HG02938 (cell line): ENCODE measurements around the gene ADAMTS16.

Source experiments
- ATAC-seq: cut with Tn5 transposase; IDR thresholded peaks from one replicate; pipeline ENCODE4 v1.9.1; 2021; ENCODE audit warnings: mild to moderate bottlenecking, moderate library complexity; ENCODE audit not compliant: unreplicated experiment

The ADAMTS16 gene

DNA sequence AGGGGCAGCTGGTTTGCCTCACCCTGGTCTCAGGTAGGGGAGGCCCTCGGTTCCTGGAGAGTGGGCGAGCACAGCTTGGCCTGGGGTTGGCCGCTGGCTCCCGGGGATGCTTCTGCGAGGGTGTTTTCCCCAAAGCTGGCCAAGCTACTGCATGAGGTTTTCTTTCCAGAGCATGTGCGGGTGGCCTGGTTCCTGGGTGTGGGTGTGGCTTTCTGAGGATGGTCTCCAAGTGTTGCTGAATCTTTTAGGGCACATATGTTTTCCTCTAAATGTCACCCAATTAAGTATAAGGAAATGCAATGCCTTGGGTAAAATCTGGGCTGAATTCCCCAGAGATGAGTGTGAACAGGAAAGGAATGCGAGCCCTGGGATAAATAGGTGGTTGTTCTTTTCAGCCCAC, 166.6 kb downstream of the ADAMTS16 start:
- no peak for ATAC-seq

DNA sequence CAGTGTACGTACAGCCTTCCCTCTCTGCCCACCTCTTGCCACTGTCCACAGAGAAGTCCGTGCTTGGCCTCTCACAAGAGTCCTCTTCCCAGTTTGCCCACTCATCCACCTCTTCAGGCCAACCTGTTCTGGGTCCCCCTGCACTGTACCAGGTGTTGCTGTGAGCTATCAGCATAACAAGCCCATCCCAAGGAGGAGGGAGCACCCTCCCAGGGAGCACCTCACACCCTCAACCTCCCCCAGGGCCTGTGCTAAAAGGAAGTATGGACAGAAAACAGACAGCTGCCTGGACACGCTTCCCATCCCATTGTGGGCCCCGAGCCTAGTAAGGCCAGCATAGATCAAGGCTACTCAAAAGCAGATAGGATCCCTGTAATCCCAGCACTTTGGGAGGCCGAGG, 168.2 kb downstream of the ADAMTS16 start:
- ATAC-seq, result no peak

DNA sequence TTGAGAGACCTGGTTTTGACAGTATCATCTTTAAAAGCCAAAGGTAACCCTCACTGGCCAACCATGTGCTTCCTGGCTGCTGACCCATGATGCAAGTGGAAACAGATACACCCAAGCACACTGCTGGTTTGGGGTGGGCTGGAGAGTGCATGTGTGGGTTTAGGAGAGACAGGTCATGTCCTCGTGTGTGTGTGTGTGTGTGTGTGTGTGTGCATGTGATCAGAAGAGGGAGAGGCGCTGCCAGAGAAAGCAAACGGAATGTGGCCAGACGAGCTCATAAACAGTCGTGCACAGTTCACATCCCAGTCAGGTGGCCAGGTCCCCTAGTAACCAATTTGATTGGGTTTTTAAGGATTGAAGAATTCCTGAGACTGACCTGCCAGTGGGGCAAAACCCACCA, 169.5 kb downstream of the ADAMTS16 start:
- no peak for ATAC-seq

DNA sequence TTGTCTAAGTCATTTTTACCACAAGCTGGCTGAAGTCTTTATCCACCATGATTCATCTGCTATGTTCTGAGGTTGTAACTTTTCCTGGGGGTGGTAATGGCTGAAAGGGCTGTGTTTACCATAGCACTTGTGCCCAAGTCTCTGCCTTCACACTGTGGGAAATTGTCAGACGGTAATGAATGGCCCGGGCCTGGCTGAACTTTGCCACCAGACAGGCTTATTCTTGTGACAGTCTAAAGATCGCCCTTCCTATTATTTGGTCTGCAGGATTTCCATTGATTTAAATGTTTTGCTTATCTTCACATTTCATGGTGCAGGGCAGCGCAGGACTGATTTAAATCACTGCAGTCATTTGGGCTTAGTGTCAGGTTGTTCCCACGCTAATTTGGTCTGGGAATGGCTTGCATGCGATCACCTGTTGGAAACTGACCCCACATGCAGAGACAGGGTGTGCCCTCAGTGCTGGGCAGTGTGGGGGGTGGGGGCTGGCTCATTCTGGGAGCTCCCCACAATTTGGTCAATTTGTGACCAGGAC, 173.0 kb downstream of the ADAMTS16 start:
- ATAC-seq, result no peak

DNA sequence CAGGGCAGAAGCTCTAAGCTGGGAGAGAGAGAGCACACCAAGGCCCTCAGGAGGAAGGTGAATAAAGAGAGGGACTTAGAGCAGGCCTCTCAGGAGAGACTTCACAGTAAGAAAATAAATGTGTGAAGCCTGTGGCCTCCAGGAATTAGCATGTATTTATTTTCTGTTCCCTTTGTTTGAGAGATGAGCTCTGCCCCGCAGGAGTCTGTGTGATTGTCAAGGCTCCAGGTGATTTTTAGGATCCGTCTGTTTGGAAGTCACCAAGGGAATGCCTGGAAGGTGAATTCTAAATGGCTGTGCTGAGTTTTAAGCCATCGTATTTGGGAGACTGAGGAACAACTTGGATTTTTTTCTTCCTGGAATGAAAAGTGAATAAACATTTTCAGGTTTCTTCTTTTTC, 174.0 kb downstream of the ADAMTS16 start:
- no peak for ATAC-seq

DNA sequence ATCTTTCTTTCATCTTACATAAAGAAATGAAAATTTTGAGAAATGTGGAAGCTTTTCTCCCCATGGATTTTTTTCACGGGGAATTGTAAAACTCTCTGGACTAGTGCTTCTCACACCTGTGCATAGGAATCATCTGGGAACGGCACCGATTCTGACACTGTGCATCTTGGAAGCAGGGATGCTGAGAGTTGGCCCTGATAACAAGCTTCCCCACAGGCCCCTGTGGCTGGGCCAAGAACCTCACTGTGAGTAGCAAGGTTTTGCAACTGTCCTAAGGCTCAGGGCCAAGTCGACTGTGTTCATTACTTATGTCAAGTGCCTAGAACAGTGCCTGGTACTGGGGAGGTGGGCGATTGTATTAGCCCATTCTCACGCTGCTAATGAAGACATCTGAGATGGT, 174.5 kb downstream of the ADAMTS16 start:
- ATAC-seq, result no peak

DNA sequence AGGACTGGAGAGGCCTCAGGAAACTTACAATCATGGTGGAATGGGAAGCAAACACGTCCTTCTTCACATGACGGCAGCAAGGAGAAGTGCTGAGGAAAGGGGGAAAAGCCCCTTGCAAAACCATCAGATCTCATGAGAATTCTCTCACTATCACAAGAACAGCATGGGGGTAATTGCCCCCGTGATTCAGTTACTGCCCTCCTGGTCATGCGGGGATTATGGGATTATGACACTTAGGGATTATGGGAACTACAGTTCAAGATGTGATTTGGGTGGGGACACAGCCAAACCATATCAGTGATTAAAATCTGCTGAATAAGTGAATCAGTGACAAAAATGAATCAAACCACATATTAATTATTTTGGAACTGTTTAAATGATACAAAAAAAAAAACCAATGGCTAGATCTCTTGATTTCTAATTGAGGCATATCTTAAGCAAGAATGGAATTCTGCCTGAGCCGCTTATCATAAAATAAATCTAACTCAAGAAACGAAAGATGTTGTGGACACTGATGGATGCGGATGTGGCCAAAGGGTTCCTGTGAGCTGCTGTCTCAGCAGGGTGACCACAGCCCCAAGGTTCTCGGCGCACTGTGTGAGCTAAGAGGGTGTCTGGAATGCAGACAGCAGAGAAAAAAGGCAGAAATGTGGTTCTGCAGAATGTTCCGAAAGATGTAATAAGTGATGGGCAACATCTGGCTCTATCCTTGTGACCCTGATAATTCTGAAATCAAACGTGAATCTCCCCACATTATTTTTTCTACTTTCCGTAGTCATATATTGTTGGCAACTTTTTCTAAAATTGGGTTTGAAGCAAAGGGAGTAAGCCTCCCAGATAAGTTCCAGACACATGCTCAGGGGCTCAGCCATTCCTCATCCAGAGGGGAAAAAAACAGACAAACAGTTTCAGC, 175.2 kb downstream of the ADAMTS16 start:
- ATAC-seq, result no peak

DNA sequence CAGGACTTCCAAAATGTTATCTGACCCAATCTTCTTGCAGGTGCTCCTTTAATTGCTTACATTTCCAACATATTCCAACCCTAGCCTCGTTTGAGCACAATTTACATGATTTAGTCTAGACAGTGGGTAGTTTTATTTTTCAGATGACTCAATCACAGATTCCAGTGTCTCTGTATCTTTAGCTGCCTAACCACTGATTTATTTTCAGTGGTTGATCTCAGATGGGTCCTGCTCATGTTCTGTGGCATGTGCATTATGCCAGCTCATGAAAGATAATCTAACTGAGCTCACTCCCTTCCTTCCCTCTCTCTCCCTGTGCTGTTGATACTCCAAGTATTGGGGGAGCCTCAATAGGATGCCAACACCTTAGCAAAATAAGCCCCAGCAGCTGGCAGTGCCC, 176.2 kb downstream of the ADAMTS16 start:
- no peak for ATAC-seq

DNA sequence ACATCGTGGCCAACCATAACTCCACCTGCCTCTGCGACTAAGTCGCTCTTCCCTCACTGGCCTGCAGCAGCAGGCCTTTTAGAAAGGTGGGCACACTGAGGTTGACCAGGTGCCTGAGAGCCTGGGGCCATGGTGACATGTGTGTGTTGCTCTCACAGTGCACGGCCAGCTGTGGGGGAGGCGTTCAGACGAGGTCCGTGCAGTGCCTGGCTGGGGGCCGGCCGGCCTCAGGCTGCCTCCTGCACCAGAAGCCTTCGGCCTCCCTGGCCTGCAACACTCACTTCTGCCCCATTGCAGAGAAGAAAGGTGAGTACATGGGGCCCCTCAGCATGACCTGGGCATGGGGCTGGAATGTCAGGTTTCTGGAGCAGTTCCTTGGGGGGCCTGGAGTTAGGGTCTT, 177.8 kb downstream of the ADAMTS16 start:
- ATAC-seq, result no peak

DNA sequence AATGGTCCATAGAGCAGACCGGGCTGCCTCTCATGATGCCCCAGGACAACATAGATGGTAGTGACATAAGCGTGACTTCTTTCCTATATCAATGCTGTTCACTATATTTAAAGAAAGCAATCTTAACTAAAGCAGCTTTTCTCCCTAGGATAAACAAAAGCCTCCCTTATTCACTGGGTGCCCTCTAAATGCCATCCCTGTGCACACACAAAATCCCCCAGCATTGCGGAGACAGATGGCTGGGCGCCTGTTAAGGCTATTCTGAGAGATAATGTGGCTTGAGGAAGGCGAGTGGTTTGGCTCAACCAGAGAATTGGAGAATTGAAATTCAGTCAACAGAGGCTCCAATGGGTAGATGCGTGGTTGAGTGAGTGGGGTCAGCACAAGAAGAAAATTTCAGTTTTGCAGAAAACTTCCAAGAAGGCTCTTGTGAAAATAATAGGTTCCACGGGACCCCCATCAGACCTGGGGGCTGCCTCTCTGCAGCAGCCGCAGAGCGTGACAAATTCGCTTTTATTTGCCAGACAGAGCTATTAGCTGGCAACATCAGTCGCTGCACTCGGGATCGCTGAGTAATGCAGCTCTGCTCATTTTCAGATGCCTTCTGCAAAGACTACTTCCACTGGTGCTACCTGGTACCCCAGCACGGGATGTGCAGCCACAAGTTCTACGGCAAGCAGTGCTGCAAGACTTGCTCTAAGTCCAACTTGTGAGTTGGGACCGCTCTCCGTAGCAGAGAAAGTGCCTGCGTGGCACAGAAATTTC, 178.5 kb downstream of the ADAMTS16 start:
- no peak for ATAC-seq

DNA sequence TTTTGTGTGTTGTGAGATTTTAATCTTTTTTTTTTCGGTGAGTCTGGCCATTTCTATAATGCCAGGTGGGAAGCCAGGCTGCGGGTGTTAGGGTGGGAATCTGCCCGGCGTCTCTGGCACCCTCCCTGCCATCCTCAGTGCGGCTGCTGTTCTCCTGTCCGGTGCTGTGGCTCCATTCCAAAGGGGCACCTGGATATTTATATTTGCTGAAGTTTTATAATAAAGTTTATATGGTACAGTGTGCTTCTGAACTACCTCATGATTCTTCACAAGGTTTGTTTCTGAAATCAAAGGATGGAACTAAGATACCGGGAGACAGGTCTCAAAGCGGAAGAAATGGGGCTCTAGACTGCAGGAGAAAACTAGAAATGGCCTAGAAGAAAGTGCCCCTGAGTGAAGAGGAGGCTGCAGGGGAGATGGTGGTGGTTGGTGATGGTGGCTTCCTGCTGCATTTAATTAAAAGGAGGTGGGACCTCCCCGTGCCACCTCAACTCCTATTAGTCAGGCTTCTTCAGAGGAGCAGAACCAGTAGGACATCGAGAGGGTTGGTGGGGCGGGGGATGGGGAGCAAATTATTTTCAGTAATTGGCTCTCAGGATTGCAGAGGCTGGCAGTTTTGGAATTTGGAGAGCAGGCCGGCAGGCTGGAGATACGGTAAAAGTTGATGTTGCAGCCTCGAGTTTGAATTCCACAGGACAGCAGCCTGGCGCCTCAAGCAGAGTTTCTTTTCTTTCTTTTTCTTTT, 180.1 kb downstream of the ADAMTS16 start:
- no peak for ATAC-seq

DNA sequence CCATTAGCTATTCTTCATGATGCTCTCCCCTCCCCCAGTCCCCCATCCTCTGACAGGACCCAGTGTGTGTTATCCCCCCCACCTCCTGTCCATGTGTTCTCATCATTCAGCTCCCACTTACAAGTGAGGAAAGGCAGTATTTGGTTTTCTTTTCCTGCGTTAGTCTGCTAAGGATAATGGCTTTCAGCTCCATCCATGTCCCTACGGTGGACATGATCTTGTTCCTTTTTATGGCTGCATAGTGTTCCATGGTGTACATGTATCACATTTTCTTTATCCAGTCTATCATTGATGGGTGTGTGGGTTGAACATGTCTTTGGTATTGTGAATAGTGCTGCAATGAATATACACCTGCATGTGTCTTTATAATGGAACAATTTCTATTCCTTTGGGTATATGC, 181.0 kb downstream of the ADAMTS16 start:
- no peak for ATAC-seq

DNA sequence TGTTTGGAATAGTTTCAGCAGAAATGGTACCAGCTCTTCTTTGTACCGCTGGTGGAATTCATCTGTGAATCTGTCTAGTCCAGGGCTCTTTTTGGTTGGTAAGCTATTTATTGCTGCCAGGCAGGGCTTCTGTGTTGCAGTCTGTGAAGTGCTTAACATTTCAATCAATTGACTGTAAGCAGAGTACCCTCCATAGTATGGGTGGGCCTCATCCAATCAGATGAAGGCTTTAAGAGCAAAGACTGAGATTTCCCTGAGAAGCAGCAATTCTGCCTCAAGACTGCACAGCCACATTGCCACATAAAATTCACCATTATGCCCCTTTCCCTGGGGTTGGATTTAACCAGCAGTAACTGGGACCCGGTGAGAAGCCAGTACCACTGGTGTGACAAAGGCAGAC, 183.4 kb downstream of the ADAMTS16 start:
- ATAC-seq, result no peak

DNA sequence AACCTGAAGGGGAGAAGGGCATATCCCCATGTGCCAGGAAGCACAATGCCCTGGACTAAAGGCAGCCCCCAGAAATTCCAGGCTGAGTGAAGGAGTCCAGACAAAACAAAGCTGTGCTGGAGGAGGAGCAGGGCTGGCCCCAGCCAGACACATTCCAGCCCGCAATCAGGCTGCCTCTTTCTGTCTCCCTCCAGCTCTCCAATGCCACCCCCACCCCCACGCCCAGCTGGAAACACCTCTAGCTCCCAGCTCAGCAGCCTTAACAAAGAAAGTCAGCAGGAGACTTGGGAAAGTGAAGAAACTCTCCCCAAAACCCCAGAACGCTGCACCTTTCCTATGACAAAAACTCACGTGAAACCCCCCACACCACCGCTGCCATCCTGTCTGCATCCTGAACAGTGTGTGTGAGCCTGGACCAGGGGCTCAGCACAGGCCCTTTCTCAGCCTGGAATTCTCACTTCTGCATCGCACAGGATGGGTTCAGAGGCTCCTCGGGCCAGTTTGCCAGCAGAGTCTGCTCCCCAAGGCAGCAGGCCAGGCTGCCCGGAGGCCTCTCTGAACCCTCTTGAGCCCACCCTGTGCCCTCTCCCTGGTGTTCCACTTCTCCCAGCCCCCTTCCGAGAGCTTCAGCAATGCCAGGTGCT, 186.1 kb downstream of the ADAMTS16 start:
- ATAC-seq, result no peak

DNA sequence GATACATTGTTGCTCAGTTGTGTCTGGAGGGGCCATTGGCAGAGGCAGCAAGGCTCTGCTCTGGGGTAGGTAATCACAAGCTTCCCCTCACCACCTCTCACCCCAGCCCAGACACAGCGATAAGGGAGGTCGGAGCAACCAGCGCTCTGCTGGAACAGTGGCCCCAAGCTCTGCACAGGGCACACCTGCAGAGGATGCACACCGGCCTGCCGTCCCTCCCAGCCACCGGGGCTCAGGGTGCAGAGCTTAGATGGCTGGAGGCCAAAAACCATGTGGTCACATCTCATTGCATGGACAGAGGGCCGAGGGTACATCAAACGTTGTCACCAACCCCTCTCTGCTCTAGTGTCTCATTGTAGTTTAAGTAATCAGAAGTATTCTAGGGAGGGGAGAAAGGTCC, 187.0 kb downstream of the ADAMTS16 start:
- ATAC-seq, result no peak

DNA sequence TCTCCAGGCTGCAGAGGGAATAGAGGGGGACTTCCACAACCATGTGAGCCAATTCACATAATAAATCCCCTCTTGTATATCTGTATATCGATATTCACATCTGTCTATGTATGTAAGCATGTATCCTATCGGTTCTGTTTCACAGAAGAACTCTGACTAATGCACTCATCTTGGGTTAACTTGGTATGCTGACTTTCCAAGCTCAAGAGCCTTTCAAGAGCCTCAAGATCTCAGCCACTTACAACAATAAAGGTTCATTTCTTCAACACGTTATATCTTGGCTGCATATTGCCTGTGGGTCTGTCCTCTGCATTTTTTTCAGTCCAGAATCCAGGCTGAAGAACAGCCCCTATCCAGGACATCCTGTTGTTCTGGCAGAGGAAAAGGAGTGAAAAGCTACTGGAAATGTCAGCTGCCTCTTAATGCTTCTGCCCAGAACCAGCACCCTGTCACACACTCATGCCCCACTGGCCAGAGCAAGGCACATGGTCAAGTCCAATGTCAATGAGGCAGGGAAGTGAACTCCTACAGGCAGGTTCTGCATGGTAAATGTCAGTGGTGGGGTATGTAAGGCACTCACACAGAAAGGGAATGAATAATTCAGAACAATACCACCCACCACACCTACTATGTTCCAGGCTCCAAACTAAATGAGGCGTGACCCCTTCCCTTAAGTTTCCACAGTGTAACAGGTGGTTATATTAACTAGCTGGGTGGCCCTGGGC, 190.8 kb downstream of the ADAMTS16 start:
- ATAC-seq, result no peak

DNA sequence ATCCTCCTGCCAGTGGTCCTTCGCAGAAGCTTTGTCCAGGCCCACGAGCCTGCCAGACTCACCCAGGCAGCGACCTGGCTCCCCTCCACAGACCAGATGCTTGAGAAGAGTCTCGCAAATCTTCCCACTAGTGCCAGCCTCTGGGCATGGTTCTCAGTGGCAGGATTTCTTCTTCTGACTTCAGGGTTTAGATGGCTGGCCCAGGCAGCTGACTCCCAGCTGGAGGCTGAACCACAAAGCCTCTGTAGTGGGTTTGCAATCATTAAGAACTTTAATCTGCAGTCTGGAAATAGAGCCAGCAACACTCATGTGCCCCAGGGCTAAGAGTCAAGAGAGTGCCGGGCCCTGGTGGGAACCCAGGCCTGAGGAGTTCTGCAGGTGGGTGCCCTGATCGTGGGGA, 191.7 kb downstream of the ADAMTS16 start:
- no peak for ATAC-seq

DNA sequence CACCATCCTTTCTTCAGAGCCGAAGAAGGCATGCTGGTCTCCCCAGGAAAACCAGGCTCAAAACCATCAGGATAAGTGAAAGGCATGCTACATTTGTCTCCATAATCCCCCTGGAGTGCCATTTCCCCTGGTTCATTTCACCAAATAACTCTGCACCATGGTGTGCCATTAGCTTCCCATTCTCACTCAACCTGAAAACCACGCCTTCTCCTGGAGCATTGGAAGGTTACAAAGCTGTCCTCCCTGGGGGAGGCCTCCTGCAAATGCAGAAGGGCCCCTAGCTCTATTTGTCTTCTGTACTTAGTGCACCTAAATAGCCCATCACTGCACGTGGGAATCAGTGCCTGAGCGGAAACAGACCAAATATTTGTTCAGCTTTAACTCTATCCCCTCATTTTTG, 192.2 kb downstream of the ADAMTS16 start:
- ATAC-seq, result no peak

DNA sequence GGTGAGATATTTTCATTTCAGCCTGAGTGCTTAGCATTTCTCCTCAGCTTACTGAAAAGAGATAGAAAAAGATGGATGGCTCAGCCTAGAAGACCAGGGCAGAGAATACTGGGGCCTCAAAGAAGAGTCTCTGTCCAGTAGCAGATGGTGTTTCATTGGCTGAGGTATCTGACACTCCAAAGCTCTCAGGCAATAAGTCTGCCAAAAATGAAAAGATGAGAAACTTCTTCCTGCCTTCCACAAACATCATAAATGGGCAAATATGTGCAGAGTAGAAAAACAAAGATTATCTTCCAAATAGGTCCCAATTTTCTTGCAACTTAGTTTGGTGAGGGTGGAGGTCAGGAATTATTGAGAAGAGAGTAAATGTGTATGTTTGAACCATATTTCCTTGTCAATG, 195.0 kb downstream of the ADAMTS16 start:
- ATAC-seq, result no peak

DNA sequence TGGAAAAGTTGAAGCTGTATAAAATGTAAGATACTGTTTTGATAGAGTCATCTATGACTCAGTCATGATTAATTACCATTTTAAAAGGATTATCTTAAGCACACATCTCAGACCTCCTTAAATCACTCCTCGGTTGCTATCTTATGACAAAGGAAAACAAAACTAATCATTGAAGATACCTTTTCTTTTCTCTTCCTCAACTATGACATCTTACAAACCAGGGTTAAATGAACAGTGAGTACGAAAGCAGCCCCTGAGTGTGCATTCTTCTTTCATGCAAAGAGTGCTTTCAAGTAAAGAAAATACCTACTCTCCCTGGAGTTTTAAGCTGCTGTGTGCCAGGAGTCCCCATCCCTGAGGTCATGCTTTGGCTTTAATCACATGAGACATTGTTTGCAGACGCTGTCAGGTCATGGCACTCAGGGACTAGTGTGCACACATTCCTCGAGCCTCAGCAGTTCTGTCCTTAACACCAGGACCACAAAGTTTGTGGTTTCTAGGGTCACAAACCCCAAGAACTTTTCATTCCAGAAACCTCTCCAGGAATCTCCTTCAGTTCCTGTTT, 195.7 kb downstream of the ADAMTS16 start:
- no peak for ATAC-seq
